Measurements from ENCODE around the gene WBP2. TPM values are rescaled to one million over a fixed set of nuclear protein-coding genes. Genes with fewer than 3 reads are reported as not detected.

WBP2 gene
- total and polyA plus RNA-seq, 2 of the 13 experiments (the other 11 are each of a cell fraction or from before 2014, with no cell fraction given), result 29.2 to 29.5 TPM

DNA sequence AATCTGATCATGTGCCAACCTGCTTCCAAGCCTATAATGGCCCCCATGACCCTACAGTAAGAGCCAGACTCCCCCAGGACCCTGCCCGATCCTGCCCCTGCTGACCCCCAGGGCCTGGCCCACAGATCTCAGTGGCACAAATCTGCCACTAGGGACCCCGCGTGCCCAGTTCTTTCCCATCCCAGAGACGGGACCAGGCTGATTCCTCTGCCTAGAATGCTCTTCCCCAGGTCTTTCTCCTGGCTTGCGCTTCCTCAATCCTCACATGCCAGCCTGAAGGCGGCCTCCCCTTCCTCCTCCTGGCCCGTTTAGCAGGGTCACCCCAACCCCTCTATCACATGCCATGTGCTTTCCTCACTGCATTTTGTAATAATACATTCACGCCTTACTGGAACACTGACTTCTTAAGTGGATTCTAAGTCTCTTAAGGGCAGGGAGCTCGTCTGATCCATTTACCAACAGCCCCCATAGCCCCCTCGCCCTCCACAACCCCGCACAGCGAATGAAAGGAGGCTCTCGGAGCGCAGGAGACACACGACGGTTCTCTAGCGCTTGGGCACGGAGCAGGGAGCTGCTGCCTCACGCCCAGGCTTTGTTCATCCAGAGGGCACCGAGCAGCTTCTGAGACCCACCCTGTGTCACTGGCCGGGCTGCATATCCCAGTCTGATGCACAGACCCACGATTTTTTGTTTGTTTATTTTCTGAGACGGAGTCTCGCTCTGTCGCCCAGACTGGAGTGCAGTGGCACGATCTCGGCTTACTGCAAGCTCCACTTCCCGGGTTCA is 40.4 kb upstream of the WBP2 start:
- peak; percentile 58 for DNase-seq (ENCODE audit: low spot score)
- Histone ChIP-seq H3K9ac (ENCODE audit: insufficient read depth, low read depth, low read length) (peak overlapping the region; percentile 84), H3K4me1 (ENCODE audit: insufficient read depth, low read length) (peaks cover 56% of the 10 kb centered on the region), H3K4me3 (replicated peaks in 1 of 3; ENCODE audit: insufficient read depth in 1 of 3, low read depth in 2 of 3, low read length in 3 of 3) (peak overlapping the region; percentile 68 to 83 (median 75)), H3K36me3 (replicated peaks in 1 of 2; ENCODE audit: control insufficient read depth in 1 of 2, insufficient read depth in 2 of 2, low read length in 2 of 2) (peaks cover 14 to 29% of the 10 kb centered on the region in 2 experiments), H3K9me3 (ENCODE audit: low read length) (no peaks in the 10 kb centered on the region), H2AFZ (ENCODE audit: low read length) (no peak overlapping the region), H3K27ac (ENCODE audit: extremely low read length, insufficient read depth, low read length) (peak overlapping the region; percentile 79), H3K27me3 (ENCODE audit: control insufficient read depth in 1 of 2, insufficient read depth in 2 of 2, low read length in 2 of 2) (no peaks in the 10 kb centered on the region), H3K79me2 (ENCODE audit: insufficient read depth, low read length) (peaks cover 10% of the 10 kb centered on the region), H4K20me1 (ENCODE audit: insufficient read depth, low read length) (no peaks in the 10 kb centered on the region), H3K4me2 (ENCODE audit: low read depth, low read length) (peak overlapping the region; percentile 91)
- ChIA-PET CTCF (ENCODE audit: low intra/inter-chr PET ratio, low total read pairs) (interaction anchor here (0.8 to 1.8 kb wide), 2 partner anchors 19 to 110 kb away, joined by 3 to 5 read pairs; no protein-coding TSS in a partner anchor), POLR2A (interaction anchor here (1.1 to 12.9 kb wide), 13 partner anchors 10 to 363 kb away, joined by 3 to 423 read pairs (median 12); partner anchors contain the start of genes ACOX1, MRPL38, TRIM47 and WBP2)
- FAIRE-seq, result peak; percentile 63
- WGBS (ENCODE audit: low lambda C conversion rate), result 20% methylated on average over 28 of the region's 28 CpGs
- intact Hi-C loops (cut with micrococcal nuclease; ENCODE audit: unreplicated experiment), result no loop called here
- in situ Hi-C loops (cut with HindIII; ENCODE audit: extremely low pct_ligation_motif_present, low pct_unique_long_range_greater_than_20kb), result no loop called here
- TSS peak; percentile 42 for BruUV-seq (replicated peaks)
- peak; percentile 32 for ATAC-seq
- TF ChIP-seq ZC3H13 (CRISPR knock-in tag; IDR thresholded peaks at IDR 0.05) (peak; percentile 72), ZNF549 (CRISPR knock-in tag; IDR thresholded peaks at IDR 0.05) (no peak), DR1 (CRISPR knock-in tag; IDR thresholded peaks at IDR 0.05) (no peak), ZNF225 (CRISPR knock-in tag; IDR thresholded peaks at IDR 0.05) (no peak), HNF4G (IDR thresholded peaks at IDR 0.05; ENCODE audit: borderline replicate concordance, low read depth, low read length) (no peak), HNF4G (CRISPR knock-in tag; IDR thresholded peaks at IDR 0.05; ENCODE audit: borderline replicate concordance, low read depth) (peak; percentile 15; the same call in 1 of the 2 replicates), ZNF446 (CRISPR knock-in tag; IDR thresholded peaks at IDR 0.05) (peak; percentile 61; the same call in 1 of the 2 replicates), NR2F6 (IDR thresholded peaks at IDR 0.05) (peak; percentile 27; the same call in 1 of the 2 replicates), NR2F6 (CRISPR knock-in tag; IDR thresholded peaks at IDR 0.05) (0 out of 2 replicates have a peak, but pooled peaks have one; percentile 21), RORA (CRISPR knock-in tag; IDR thresholded peaks at IDR 0.05) (no peak), EED (CRISPR knock-in tag; IDR thresholded peaks at IDR 0.05) (peak; percentile 70; the same call in 1 of the 2 replicates), ZMYM2 (CRISPR knock-in tag; IDR thresholded peaks at IDR 0.05) (0 out of 2 replicates have a peak, but pooled peaks have one; percentile 67), HDAC1 (CRISPR knock-in tag; IDR thresholded peaks at IDR 0.05) (0 out of 2 replicates have a peak, but pooled peaks have one; percentile 23)
- TF ChIP-seq, protein P1, sequence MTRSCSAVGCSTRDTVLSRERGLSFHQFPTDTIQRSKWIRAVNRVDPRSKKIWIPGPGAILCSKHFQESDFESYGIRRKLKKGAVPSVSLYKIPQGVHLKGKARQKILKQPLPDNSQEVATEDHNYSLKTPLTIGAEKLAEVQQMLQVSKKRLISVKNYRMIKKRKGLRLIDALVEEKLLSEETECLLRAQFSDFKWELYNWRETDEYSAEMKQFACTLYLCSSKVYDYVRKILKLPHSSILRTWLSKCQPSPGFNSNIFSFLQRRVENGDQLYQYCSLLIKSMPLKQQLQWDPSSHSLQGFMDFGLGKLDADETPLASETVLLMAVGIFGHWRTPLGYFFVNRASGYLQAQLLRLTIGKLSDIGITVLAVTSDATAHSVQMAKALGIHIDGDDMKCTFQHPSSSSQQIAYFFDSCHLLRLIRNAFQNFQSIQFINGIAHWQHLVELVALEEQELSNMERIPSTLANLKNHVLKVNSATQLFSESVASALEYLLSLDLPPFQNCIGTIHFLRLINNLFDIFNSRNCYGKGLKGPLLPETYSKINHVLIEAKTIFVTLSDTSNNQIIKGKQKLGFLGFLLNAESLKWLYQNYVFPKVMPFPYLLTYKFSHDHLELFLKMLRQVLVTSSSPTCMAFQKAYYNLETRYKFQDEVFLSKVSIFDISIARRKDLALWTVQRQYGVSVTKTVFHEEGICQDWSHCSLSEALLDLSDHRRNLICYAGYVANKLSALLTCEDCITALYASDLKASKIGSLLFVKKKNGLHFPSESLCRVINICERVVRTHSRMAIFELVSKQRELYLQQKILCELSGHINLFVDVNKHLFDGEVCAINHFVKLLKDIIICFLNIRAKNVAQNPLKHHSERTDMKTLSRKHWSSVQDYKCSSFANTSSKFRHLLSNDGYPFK (CRISPR knock-in tag; IDR thresholded peaks at IDR 0.05; ENCODE audit: borderline replicate concordance), result peak; percentile 68; the same call in 1 of the 2 replicates
- TF ChIP-seq, protein P2, sequence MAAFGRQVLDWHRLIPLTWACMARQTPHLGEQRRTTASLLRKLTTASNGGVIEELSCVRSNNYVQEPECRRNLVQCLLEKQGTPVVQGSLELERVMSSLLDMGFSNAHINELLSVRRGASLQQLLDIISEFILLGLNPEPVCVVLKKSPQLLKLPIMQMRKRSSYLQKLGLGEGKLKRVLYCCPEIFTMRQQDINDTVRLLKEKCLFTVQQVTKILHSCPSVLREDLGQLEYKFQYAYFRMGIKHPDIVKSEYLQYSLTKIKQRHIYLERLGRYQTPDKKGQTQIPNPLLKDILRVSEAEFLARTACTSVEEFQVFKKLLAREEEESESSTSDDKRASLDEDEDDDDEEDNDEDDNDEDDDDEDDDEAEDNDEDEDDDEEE (CRISPR knock-in tag; IDR thresholded peaks at IDR 0.05), result 0 out of 2 replicates have a peak, but pooled peaks have one; percentile 45
- TF ChIP-seq, protein P3, sequence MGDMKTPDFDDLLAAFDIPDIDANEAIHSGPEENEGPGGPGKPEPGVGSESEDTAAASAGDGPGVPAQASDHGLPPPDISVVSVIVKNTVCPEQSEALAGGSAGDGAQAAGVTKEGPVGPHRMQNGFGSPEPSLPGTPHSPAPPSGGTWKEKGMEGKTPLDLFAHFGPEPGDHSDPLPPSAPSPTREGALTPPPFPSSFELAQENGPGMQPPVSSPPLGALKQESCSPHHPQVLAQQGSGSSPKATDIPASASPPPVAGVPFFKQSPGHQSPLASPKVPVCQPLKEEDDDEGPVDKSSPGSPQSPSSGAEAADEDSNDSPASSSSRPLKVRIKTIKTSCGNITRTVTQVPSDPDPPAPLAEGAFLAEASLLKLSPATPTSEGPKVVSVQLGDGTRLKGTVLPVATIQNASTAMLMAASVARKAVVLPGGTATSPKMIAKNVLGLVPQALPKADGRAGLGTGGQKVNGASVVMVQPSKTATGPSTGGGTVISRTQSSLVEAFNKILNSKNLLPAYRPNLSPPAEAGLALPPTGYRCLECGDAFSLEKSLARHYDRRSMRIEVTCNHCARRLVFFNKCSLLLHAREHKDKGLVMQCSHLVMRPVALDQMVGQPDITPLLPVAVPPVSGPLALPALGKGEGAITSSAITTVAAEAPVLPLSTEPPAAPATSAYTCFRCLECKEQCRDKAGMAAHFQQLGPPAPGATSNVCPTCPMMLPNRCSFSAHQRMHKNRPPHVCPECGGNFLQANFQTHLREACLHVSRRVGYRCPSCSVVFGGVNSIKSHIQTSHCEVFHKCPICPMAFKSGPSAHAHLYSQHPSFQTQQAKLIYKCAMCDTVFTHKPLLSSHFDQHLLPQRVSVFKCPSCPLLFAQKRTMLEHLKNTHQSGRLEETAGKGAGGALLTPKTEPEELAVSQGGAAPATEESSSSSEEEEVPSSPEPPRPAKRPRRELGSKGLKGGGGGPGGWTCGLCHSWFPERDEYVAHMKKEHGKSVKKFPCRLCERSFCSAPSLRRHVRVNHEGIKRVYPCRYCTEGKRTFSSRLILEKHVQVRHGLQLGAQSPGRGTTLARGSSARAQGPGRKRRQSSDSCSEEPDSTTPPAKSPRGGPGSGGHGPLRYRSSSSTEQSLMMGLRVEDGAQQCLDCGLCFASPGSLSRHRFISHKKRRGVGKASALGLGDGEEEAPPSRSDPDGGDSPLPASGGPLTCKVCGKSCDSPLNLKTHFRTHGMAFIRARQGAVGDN (CRISPR knock-in tag; IDR thresholded peaks at IDR 0.05), result peak; percentile 46

All from HepG2 (cell line).